GM23338 (cell line): Measurements from ENCODE around the gene HLCS. TPM values are rescaled to one million over a fixed set of nuclear protein-coding genes. Genes with fewer than 3 reads are reported as not detected.
A peak's percentile ranks its signal among the peaks of the same experiment; 100 is the strongest.

Experiments used
- ATAC-seq: fragments of 200-7000 bp; cut with Tn5 transposase; 3 replicates; pipeline ENCODE4 v1.9.1; 2020
- DNase-seq: peaks from one replicate; pipeline ENCODE4 v3.0.0-alpha.2; 2015; ENCODE audit warnings: low spot score
- H2AFZ ChIP-seq: fragments of 200-600 bp; sonication (generic); 2 replicates; pipeline ENCODE4 v1.8.0; 2016; ENCODE audit warnings: antibody characterized with exemption, mild to moderate bottlenecking, moderate library complexity
- H3F3A ChIP-seq: fragments of 200-600 bp; sonication (generic); replicated peaks from 2 replicates; pipeline ENCODE4 v1.8.0; 2017; ENCODE audit warnings: antibody characterized with exemption, mixed run types, low read depth
- H3K27ac ChIP-seq: fragments of 200-600 bp; sonication (generic); 2 replicates; pipeline ENCODE4 v1.6.1; 2016; ENCODE audit warnings: low read depth
- H3K27me3 ChIP-seq: fragments of 200-600 bp; sonication (generic); 2 replicates; pipeline ENCODE4 v1.8.0; 2016; ENCODE audit warnings: mild to moderate bottlenecking, mixed run types, moderate library complexity; ENCODE audit not compliant: insufficient read depth
- H3K36me3 ChIP-seq: fragments of 200-600 bp; sonication (generic); 2 replicates; pipeline ENCODE4 v1.8.0; 2016; ENCODE audit warnings: mild to moderate bottlenecking; ENCODE audit not compliant: insufficient read depth
- H3K4me1 ChIP-seq: fragments of 200-600 bp; sonication (generic); 2 replicates; pipeline ENCODE4 v1.8.0; 2016; ENCODE audit warnings: mild to moderate bottlenecking, moderate library complexity; ENCODE audit not compliant: insufficient read depth
- H3K4me2 ChIP-seq: fragments of 200-600 bp; sonication (generic); 2 replicates; pipeline ENCODE4 v1.7.1; 2017; ENCODE audit warnings: mixed run types
- H3K4me3 ChIP-seq: fragments of 200-600 bp; sonication (generic); 2 replicates; pipeline ENCODE4 v1.6.1; 2016; ENCODE audit warnings: mixed run types
- H3K79me2 ChIP-seq: fragments of 200-600 bp; sonication (generic); replicated peaks from 2 replicates; pipeline ENCODE4 v1.8.0; 2017; ENCODE audit warnings: mild to moderate bottlenecking; ENCODE audit not compliant: insufficient read depth
- H3K9me2 ChIP-seq: fragments of 200-600 bp; sonication (generic); 2 replicates; pipeline ENCODE4 v1.8.0; 2017; ENCODE audit not compliant: insufficient read depth
- H4K20me1 ChIP-seq: fragments of 200-600 bp; sonication (generic); replicated peaks from 2 replicates; pipeline ENCODE4 v1.8.0; 2017; ENCODE audit warnings: mild to moderate bottlenecking; ENCODE audit not compliant: insufficient read depth
- H3K27ac Mint-ChIP-seq: 2 replicates; pipeline ENCODE4 v1.8.0; 2020; ENCODE audit warnings: inconsistent platforms, mild to moderate bottlenecking, moderate library complexity, mixed read lengths
- H3K27me3 Mint-ChIP-seq: 3 replicates; pipeline ENCODE4 v1.8.0; 2022; ENCODE audit warnings: low read depth, mild to moderate bottlenecking, moderate library complexity, mixed read lengths, inconsistent platforms; ENCODE audit not compliant: insufficient read depth, poor library complexity
- H3K36me3 Mint-ChIP-seq: 3 replicates; pipeline ENCODE4 v1.8.0; 2021; ENCODE audit warnings: low read depth, mild to moderate bottlenecking, inconsistent platforms, moderate library complexity, mixed read lengths
- H3K4me1 Mint-ChIP-seq: 3 replicates; pipeline ENCODE4 v1.8.0; 2020; ENCODE audit warnings: mild to moderate bottlenecking, inconsistent platforms, mixed read lengths
- H3K4me3 Mint-ChIP-seq: 3 replicates; pipeline ENCODE4 v1.8.0; 2021; ENCODE audit warnings: moderate library complexity, mild to moderate bottlenecking, inconsistent platforms, mixed read lengths
- H3K9me3 Mint-ChIP-seq: 3 replicates; pipeline ENCODE4 v1.8.0; 2020; ENCODE audit warnings: moderate library complexity, mild to moderate bottlenecking, inconsistent platforms, mixed read lengths
- CREB1 ChIP-seq: fragments of 250-450 bp; sonication (Bioruptor Pico); IDR thresholded peaks from 2 replicates; pipeline ENCODE4 v1.5.0; 2020; ENCODE audit warnings: low read depth, mild to moderate bottlenecking, moderate library complexity
- CTCF ChIP-seq, 2 experiments: fragments of 200-600 bp in 1 of 2; sonication (generic) in 1 of 2; conservative IDR thresholded peaks; 2 replicates each; pipeline versions ENCODE4 v1.5.1 to v1.6.1; 2016 to 2017; ENCODE audit warnings: antibody characterized with exemption in 2 of 2, low read depth in 2 of 2, mild to moderate bottlenecking in 2 of 2, moderate library complexity in 1 of 2
- EZH2 ChIP-seq: fragments of 200-600 bp; sonication (generic); IDR thresholded peaks from one replicate; pipeline ENCODE4 v1.8.0; 2017; ENCODE audit warnings: antibody characterized with exemption, mild to moderate bottlenecking, low read depth; ENCODE audit not compliant: unreplicated experiment
- EZH2phosphoT487 ChIP-seq: fragments of 200-600 bp; sonication (generic); IDR thresholded peaks from one replicate; pipeline ENCODE4 v1.8.1; 2018; ENCODE audit warnings: antibody characterized with exemption; ENCODE audit not compliant: unreplicated experiment
- JUNB ChIP-seq: IDR thresholded peaks from one replicate; pipeline ENCODE4 v1.6.1; 2016; ENCODE audit warnings: antibody characterized with exemption; ENCODE audit not compliant: unreplicated experiment
- STAT1 ChIP-seq: IDR thresholded peaks from one replicate; pipeline ENCODE4 v1.6.1; 2016; ENCODE audit warnings: antibody characterized with exemption; ENCODE audit not compliant: unreplicated experiment
- ZNF114 ChIP-seq: fragments of 250-450 bp; sonication (Bioruptor Pico); IDR thresholded peaks from 2 replicates; pipeline ENCODE4 v1.5.0; 2020; ENCODE audit warnings: mild to moderate bottlenecking, moderate library complexity
- ZNF331 ChIP-seq: fragments of 250-450 bp; sonication (Bioruptor Pico); IDR thresholded peaks from 2 replicates; pipeline ENCODE4 v1.5.0; 2020; ENCODE audit warnings: low read depth, mild to moderate bottlenecking, moderate library complexity
- polyA plus RNA-seq: library from polyadenylated mRNA; unstranded; fragments of >200 nt; fragmentation: Nextera tagmentation; extraction: Ambion mirVana; gene quantifications from 2 replicates; pipeline ENCODE4 v1.2.1, GENCODE V29; 2016
- total RNA-seq: library from RNA; depleted of rRNA; stranded (reverse); fragments of >200 nt; shearing (Covaris generic); gene quantifications from 2 replicates; pipeline ENCODE4 v1.2.3, GENCODE V29; 2014
- TF ChIP-seq, protein P1 (sequence below): IDR thresholded peaks from one replicate; pipeline ENCODE4 v1.6.1; 2018; ENCODE audit warnings: antibody characterized with exemption; ENCODE audit not compliant: unreplicated experiment
- TF ChIP-seq, protein P2 (sequence below): IDR thresholded peaks from 2 replicates; pipeline ENCODE4 v1.6.1; 2016; ENCODE audit warnings: antibody characterized with exemption

HLCS gene
- total and polyA plus RNA-seq, 2 experiments from 2014 or later: 6.1 to 14.7 TPM

DNA sequence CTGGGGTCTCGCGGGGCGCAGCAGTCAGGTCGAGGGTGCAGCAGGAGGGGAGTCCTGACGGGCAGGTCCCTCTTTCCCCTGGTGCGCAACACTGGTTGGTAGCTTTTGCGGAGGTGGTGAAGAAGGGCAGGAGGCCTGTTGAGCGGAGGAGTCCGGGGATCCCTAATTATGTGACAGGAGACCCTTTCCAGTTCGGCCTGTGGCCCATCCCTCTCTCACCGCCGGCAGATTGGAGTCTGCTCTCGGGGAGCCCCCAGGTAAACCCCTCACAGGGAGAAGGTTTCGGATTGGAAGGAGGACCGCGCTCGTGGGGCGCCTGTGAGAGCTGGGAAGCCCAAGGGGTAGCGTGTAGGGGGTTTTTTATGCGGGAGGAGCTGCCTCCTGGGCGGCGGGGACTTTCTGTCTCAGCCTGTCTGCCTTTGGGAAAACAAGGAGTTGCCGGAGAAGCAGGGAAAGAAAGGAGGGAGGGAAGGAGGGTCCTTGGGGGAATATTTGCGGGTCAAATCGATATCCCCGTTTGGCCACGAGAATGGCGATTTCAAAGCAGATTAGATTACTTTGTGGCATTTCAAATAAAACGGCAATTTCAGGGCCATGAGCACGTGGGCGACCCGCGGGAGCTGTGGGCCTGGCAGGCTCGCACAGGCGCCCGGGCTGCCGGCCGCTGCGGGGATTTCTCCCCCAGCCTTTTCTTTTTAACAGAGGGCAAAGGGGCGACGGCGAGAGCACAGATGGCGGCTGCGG lies 258.0 kb downstream of the HLCS start:
- Histone ChIP-seq H4K20me1 (no peaks in the 10 kb centered on the region; the same call in none of the 2 replicates), H2AFZ (peak overlapping the region; percentile 69), H3F3A (peaks cover 25% of the 10 kb centered on the region), H3K36me3 (no peaks in the 10 kb centered on the region), H3K4me2 (peak overlapping the region; percentile 78), H3K4me3 (peak overlapping the region; percentile 53), H3K9me2 (no peaks in the 10 kb centered on the region), H3K4me1 (peaks cover 75% of the 10 kb centered on the region), H3K27me3 (peaks cover 100% of the 10 kb centered on the region), H3K79me2 (no peaks in the 10 kb centered on the region), H3K27ac (no peak overlapping the region)
- Mint-ChIP-seq H3K4me3 (peak overlapping the region; percentile 64), H3K27ac (no peak overlapping the region), H3K36me3 (no peaks in the 10 kb centered on the region; the same call in 2 of the 3 replicates), H3K27me3 (peaks cover 80% of the 10 kb centered on the region), H3K9me3 (peaks cover 2% of the 10 kb centered on the region; the same call in 2 of the 3 replicates), H3K4me1 (peaks cover 63% of the 10 kb centered on the region)
- TF ChIP-seq STAT1 (no peak), EZH2phosphoT487 (peak; percentile 70), ZNF331 (no peak), EZH2 (peak; percentile 100)
- DNase-seq (peak; percentile 47), ATAC-seq (peak; percentile 3; the same call in 2 of the 3 replicates)

- Mint-ChIP-seq H3K27ac (no peak overlapping the region), H3K9me3 (peaks cover 2% of the 10 kb centered on the region; the same call in 2 of the 3 replicates), H3K4me1 (peaks cover 56% of the 10 kb centered on the region), H3K27me3 (peaks cover 84% of the 10 kb centered on the region), H3K4me3 (peak overlapping the region; percentile 64), H3K36me3 (no peaks in the 10 kb centered on the region; the same call in 2 of the 3 replicates)
- peaks cover 75% of the 10 kb centered on the region for H3K4me1 ChIP-seq
- no peaks in the 10 kb centered on the region for H3K9me2 ChIP-seq
- H3K4me3 ChIP-seq: peak overlapping the region; percentile 53
- H2AFZ ChIP-seq: peak overlapping the region; percentile 69; the same call in 1 of the 2 replicates
- H3K79me2 ChIP-seq: no peaks in the 10 kb centered on the region
- no peaks in the 10 kb centered on the region for H3K36me3 ChIP-seq
- peak overlapping the region; percentile 78 for H3K4me2 ChIP-seq
- H3K27me3 ChIP-seq: peaks cover 100% of the 10 kb centered on the region
- no peak overlapping the region for H3K27ac ChIP-seq
- DNase-seq (no peak), ATAC-seq (no peak; the same call in 1 of the 3 replicates)
- peaks cover 25% of the 10 kb centered on the region for H3F3A ChIP-seq
- H4K20me1 ChIP-seq: no peaks in the 10 kb centered on the region; the same call in none of the 2 replicates
- TF ChIP-seq, protein P1, sequence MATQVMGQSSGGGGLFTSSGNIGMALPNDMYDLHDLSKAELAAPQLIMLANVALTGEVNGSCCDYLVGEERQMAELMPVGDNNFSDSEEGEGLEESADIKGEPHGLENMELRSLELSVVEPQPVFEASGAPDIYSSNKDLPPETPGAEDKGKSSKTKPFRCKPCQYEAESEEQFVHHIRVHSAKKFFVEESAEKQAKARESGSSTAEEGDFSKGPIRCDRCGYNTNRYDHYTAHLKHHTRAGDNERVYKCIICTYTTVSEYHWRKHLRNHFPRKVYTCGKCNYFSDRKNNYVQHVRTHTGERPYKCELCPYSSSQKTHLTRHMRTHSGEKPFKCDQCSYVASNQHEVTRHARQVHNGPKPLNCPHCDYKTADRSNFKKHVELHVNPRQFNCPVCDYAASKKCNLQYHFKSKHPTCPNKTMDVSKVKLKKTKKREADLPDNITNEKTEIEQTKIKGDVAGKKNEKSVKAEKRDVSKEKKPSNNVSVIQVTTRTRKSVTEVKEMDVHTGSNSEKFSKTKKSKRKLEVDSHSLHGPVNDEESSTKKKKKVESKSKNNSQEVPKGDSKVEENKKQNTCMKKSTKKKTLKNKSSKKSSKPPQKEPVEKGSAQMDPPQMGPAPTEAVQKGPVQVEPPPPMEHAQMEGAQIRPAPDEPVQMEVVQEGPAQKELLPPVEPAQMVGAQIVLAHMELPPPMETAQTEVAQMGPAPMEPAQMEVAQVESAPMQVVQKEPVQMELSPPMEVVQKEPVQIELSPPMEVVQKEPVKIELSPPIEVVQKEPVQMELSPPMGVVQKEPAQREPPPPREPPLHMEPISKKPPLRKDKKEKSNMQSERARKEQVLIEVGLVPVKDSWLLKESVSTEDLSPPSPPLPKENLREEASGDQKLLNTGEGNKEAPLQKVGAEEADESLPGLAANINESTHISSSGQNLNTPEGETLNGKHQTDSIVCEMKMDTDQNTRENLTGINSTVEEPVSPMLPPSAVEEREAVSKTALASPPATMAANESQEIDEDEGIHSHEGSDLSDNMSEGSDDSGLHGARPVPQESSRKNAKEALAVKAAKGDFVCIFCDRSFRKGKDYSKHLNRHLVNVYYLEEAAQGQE: no peak
- no peak for TF ChIP-seq EZH2phosphoT487
- TF ChIP-seq CTCF (conservative IDR thresholded peaks at IDR 0.05; ENCODE audit: low read depth in 2 of 2): no peak
- TF ChIP-seq JUNB: no peak
- TF ChIP-seq CREB1: no peak
- TF ChIP-seq, protein P2, sequence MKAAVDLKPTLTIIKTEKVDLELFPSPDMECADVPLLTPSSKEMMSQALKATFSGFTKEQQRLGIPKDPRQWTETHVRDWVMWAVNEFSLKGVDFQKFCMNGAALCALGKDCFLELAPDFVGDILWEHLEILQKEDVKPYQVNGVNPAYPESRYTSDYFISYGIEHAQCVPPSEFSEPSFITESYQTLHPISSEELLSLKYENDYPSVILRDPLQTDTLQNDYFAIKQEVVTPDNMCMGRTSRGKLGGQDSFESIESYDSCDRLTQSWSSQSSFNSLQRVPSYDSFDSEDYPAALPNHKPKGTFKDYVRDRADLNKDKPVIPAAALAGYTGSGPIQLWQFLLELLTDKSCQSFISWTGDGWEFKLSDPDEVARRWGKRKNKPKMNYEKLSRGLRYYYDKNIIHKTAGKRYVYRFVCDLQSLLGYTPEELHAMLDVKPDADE: no peak
- TF ChIP-seq ZNF114 (CRISPR knock-in tag): no peak
Observed at GRCh38 chr21:36707763-36708285, 258.6 kb downstream of the HLCS start.
